ENCODE measurements around the gene FSD1L. TPM values are rescaled to one million over a fixed set of nuclear protein-coding genes. Genes with fewer than 3 reads are reported as not detected.

Gene FSD1L
- polyA plus RNA-seq, 2 of the 4 experiments (the other 2 are of a cell fraction), result 3.2 to 8.5 TPM

GRCh38 chr9:105421154-105421553 is 26.7 kb upstream of the FSD1L start:
- WGBS (ENCODE audit: missing lambda C conversion rate), result 79% methylated on average over 2 of the region's 2 CpGs
- DNase-seq (ENCODE audit: low read depth in 1 of 2, low spot score in 1 of 2), result no peak
- Histone ChIP-seq H3K4me3 (no peak overlapping the region), H3K4me2 (no peak overlapping the region), H3K27ac (no peak overlapping the region), H3K9me3 (no peaks in the 10 kb centered on the region), H3K4me1 (no peaks in the 10 kb centered on the region)
- ChIA-PET CTCF (interaction anchor here (0.9 to 1.9 kb wide), 2 partner anchors 8 to 36 kb away, joined by 3 to 4 read pairs; no protein-coding TSS in a partner anchor), POLR2A (no interaction called here)
- no peak for ATAC-seq
- TF ChIP-seq MAX (IDR thresholded peaks at IDR 0.05) (no peak), TP53 (CRISPR knock-in tag; IDR thresholded peaks at IDR 0.05) (no peak), MAFK (IDR thresholded peaks at IDR 0.05; ENCODE audit: partially characterized antibody) (peak; percentile 29)
- FAIRE-seq, result no peak

- ATAC-seq (no peak), DNase-seq (ENCODE audit: low read depth in 1 of 2, low spot score in 1 of 2) (no peak), FAIRE-seq (no peak)
- CTCF ChIA-PET, result no interaction called here
- TF ChIP-seq HOXB5 (CRISPR knock-in tag; IDR thresholded peaks at IDR 0.05) (no peak), HMGXB4 (CRISPR knock-in tag; IDR thresholded peaks at IDR 0.05; ENCODE audit: borderline replicate concordance) (no peak), NR3C1 (IDR thresholded peaks at IDR 0.05) (no peak), EHMT2 (IDR thresholded peaks at IDR 0.05; ENCODE audit: low read depth) (no peak), MAFK (IDR thresholded peaks at IDR 0.05; ENCODE audit: partially characterized antibody) (no peak), E2F6 (IDR thresholded peaks at IDR 0.05; ENCODE audit: borderline replicate concordance, low read depth) (no peak), ZFP36 (IDR thresholded peaks at IDR 0.05; ENCODE audit: borderline replicate concordance, partially characterized antibody) (no peak), ELK1 (IDR thresholded peaks at IDR 0.05; ENCODE audit: low read depth, low read length) (no peak), RARB (CRISPR knock-in tag; IDR thresholded peaks at IDR 0.05) (no peak)
- Histone ChIP-seq H3K4me1 (no peaks in the 10 kb centered on the region), H3K27ac (no peak overlapping the region), H3K9me3 (no peaks in the 10 kb centered on the region), H3K4me2 (no peak overlapping the region), H3K4me3 (no peak overlapping the region)
- POLR2A ChIA-PET, result no interaction called here
- WGBS (ENCODE audit: missing lambda C conversion rate), result 97% methylated on average over 5 of the region's 5 CpGs
Measured at GRCh38 chr9:105421864-105422263, 26.0 kb upstream of the FSD1L start.

- Histone ChIP-seq H3K4me1 (no peaks in the 10 kb centered on the region), H3K9me3 (no peaks in the 10 kb centered on the region), H3K4me3 (no peak overlapping the region), H3K4me2 (no peak overlapping the region), H3K27ac (no peak overlapping the region)
- ATAC-seq (peak; percentile 85 to 93), DNase-seq (ENCODE audit: low read depth in 1 of 2, low spot score in 1 of 2) (peak; percentile 21 to 55), FAIRE-seq (no peak)
- CTCF ChIA-PET, result interaction anchor here (1.0 to 2.6 kb wide), 3 partner anchors 10 to 456 kb away, joined by 3 to 15 read pairs (median 7); no protein-coding TSS in a partner anchor
- TF ChIP-seq RAD21 (conservative IDR thresholded peaks at IDR 0.05 in 1 of 2, IDR thresholded peaks at IDR 0.05 in 1 of 2) (peak; percentile 71 to 77), SMC3 (IDR thresholded peaks at IDR 0.05) (peak; percentile 58), E2F6 (IDR thresholded peaks at IDR 0.05; ENCODE audit: borderline replicate concordance, low read depth) (no peak), CTCF (IDR thresholded peaks at IDR 0.05) (peak; percentile 66), NR3C1 (IDR thresholded peaks at IDR 0.05) (no peak), CEBPB (IDR thresholded peaks at IDR 0.05) (peak in 1 of 2 experiments; percentile 46; a peak in 1 of 4 replicates), POLR2AphosphoS2 (conservative IDR thresholded peaks at IDR 0.05; ENCODE audit: low read length) (no peak), EHF (CRISPR knock-in tag; IDR thresholded peaks at IDR 0.05) (no peak)
- POLR2A ChIA-PET, result no interaction called here
- 19% methylated on average over 2 of the region's 2 CpGs for WGBS (ENCODE audit: missing lambda C conversion rate)
Measured at GRCh38 chr9:105425816-105426433, 21.9 kb upstream of the FSD1L start.
